KBM-7 (cell line): Measurements from ENCODE around the gene LTO1.

ENCODE experiments used
- DNase-seq: peaks from one replicate; pipeline ENCODE4 v3.0.0-alpha.2; 2015
- in situ Hi-C: fragments of 300-500 bp; cut with MboI; formaldehyde crosslinking; loops from 2 replicates; pipeline ENCODE4 v1.14.3; 2020; ENCODE audit warnings: low sequenced_read_pairs, low pct_unique_long_range_greater_than_20kb, mixed read lengths

Gene LTO1

GRCh38 chr11:69653406-69653960 lies 21.7 kb downstream of the LTO1 start:
- in situ Hi-C loops, result loop anchor here (10.0 to 25.0 kb wide), 2 partner anchors 539 to 1041 kb away; no protein-coding TSS in a partner anchor
- DNase-seq, result no peak

GRCh38 chr11:69652999-69653398 lies 22.2 kb downstream of the LTO1 start:
- no peak for DNase-seq
- in situ Hi-C loops, result loop anchor here (10.0 to 25.0 kb wide), 2 partner anchors 538 to 1041 kb away; no protein-coding TSS in a partner anchor

DNA sequence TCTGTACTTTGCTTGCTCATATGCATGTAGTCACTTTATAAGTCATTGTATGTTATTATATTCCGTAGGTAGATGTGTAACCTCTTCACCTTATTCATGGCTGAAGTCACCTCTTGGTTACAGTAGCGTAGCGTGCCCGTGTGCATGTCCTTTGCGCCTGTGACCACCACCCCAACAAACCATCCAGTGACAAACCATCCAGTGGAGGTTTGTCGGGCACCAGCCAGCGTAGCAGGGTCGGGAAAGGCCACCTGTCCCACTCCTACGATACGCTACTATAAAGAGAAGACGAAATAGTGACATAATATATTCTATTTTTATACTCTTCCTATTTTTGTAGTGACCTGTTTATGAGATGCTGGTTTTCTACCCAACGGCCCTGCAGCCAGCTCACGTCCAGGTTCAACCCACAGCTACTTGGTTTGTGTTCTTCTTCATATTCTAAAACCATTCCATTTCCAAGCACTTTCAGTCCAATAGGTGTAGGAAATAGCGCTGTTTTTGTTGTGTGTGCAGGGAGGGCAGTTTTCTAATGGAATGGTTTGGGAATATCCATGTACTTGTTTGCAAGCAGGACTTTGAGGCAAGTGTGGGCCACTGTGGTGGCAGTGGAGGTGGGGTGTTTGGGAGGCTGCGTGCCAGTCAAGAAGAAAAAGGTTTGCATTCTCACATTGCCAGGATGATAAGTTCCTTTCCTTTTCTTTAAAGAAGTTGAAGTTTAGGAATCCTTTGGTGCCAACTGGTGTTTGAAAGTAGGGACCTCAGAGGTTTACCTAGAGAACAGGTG lies 23.1 kb downstream of the LTO1 start:
- in situ Hi-C loops, result loop anchor here (10.0 to 25.0 kb wide), 2 partner anchors 537 to 1040 kb away; no protein-coding TSS in a partner anchor
- no peak for DNase-seq

DNA sequence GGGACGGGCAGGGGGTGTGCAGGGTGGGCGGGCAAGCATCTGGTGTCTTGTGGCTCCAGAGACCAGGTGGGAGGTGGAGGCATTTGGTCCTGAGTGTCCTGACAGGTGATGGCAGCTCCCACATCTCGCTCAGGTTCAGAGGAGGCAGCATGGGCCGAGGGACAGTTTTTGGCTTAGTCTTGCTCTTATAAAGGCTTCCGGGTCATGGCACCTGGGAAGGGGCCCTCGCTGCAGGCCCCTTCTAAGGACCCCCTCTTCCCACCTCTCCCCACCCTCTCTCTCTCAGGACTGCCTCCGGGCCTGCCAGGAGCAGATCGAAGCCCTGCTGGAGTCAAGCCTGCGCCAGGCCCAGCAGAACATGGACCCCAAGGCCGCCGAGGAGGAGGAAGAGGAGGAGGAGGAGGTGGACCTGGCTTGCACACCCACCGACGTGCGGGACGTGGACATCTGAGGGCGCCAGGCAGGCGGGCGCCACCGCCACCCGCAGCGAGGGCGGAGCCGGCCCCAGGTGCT lies 24.3 kb downstream of the LTO1 start:
- in situ Hi-C loops, result loop anchor here (10.0 to 25.0 kb wide), 2 partner anchors 536 to 1039 kb away; no protein-coding TSS in a partner anchor
- DNase-seq, result no peak

DNA sequence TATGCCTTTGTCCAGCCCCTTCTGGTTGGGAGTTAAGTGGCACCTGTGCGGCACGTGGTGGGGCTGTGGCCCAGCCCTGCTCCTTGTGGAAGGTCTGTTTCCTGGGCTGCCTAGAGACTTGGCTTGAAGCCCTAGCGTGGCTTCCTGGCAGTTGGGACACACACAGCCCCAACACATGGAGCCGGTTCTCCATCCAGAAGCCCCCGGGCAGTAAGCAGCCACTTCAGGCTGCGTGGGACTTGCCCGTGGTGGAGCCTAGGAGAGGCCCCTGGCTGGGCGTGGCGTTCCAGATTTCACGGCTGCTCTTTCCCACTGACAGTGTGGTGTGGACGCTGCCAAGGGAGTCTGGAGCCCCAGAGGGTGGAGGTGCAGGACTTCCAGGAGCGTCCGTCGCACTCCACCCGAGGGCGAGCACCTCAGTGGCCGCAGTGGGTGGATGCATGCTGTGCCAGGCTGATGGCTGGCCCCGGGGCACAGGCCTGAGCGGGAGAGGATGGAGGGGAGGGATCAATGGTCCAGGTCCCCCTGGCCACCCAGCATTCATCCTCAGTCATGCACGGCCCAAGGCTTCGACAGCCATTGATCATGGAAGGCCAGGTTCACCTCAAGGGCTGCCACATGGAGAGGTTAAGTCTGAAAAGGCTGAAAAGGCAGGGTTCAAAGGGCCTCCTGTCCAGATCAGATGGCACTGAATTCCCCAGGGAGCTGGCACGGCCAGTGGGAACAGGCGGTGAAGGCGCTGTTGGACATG lies 24.9 kb downstream of the LTO1 start:
- in situ Hi-C loops, result loop anchor here (10.0 to 25.0 kb wide), 2 partner anchors 535 to 1038 kb away; no protein-coding TSS in a partner anchor
- no peak for DNase-seq

DNA sequence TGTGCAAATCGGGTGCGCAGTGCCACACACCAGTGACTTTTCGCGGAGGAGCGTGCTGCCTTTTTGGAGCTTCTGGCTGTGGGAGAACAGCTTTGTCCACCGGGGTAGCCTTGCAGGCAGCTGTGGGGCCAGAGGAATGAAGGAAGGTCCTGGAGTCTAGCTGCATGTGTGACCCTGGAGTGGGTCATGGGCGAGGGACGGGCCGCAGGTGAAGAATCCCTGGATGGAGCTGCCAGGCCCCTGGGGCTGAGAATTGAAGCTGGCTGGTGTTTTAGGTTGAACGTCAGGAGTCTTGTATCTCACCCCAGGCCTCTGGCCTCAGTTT lies 25.6 kb downstream of the LTO1 start:
- in situ Hi-C loops, result no loop called here
- no peak for DNase-seq

GRCh38 chr11:69648679-69649575 lies 26.2 kb downstream of the LTO1 start:
- in situ Hi-C loops, result no loop called here
- no peak for DNase-seq

DNA sequence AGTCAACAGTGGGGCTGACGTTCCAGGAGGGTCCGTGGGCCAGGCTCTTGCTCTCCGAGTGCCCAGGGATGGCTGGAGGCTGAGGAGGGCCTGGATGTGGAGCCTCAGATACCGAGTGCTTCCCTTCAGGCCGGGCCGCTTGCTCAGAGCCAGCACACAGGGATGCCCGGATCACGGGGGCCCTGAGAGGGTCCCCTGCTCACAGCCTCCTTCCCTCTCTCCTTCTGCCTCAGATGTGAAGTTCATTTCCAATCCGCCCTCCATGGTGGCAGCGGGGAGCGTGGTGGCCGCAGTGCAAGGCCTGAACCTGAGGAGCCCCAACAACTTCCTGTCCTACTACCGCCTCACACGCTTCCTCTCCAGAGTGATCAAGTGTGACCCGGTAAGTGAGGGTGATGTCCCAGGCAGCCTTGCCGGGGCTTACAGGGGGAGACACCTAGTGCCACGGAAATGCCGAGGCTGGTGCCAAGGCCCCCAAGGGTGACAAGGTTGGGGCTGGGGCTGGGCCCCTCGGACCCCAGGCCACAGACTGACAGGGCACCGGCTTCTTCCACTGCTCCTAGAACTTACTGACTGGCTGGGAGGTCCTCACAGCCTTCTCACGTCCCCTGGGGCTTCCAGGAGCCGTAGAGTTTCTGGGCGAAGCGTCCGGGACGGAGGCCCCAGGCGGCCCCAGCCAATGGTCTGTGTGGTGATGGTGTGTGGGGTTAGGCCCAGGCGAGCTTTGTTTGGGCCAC lies 27.2 kb downstream of the LTO1 start:
- DNase-seq, result no peak
- in situ Hi-C loops, result no loop called here

GRCh38 chr11:69647390-69647748 lies 27.8 kb downstream of the LTO1 start:
- DNase-seq, result no peak
- in situ Hi-C loops, result no loop called here

DNA sequence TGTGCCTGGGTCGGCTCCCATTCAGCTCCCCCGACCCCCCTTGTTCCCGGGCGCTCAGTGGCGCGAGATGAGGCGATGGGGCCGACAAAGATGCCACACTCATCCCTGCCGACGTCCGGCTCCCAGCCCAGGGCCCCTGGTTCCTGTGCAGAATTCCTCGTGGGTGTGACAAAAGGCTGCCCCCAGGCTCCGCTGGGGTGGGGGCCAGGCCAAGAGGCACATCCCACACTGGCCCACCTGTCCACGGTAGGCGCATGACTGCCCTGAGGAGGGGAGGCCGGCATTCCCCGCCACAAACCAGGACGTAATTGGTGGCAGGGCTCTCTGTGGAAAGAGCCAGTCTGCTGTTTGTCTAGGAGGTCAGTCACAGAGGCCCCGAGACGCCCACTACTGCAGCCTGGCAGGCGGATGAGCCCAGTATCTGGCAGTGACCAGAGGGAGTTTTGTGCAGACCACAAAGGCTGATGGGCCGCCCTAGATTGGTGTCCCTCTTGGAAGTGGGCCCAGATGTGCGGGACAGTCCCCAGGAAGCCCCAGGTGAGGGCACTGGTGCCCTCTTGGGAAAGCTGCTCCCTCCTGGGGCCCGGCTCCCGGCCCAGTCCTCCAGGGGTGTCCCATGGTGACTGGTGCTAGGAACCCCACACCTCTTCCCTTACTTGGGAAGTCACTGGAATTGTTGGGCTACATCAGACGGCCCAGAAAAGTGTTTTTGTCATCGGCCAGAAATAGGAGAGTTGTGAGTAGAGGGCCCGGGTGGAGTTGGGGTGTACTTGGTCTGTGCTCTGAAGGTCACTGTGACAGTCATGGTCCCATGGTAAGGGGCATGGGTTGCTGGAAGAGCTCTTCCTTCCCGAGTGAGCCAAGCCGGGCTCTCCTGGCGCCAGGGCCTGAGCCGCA lies 28.4 kb downstream of the LTO1 start:
- DNase-seq, result no peak

GRCh38 chr11:69645801-69646492 lies 29.2 kb downstream of the LTO1 start:
- in situ Hi-C loops, result no loop called here
- no peak for DNase-seq

More for the DNA sequence above, 28.4 kb downstream of the LTO1 start:
- in situ Hi-C loops, result no loop called here

- in situ Hi-C loops, result no loop called here
- no peak for DNase-seq
Measured at GRCh38 chr11:69644962-69645675, 30.0 kb downstream of the LTO1 start.

DNA sequence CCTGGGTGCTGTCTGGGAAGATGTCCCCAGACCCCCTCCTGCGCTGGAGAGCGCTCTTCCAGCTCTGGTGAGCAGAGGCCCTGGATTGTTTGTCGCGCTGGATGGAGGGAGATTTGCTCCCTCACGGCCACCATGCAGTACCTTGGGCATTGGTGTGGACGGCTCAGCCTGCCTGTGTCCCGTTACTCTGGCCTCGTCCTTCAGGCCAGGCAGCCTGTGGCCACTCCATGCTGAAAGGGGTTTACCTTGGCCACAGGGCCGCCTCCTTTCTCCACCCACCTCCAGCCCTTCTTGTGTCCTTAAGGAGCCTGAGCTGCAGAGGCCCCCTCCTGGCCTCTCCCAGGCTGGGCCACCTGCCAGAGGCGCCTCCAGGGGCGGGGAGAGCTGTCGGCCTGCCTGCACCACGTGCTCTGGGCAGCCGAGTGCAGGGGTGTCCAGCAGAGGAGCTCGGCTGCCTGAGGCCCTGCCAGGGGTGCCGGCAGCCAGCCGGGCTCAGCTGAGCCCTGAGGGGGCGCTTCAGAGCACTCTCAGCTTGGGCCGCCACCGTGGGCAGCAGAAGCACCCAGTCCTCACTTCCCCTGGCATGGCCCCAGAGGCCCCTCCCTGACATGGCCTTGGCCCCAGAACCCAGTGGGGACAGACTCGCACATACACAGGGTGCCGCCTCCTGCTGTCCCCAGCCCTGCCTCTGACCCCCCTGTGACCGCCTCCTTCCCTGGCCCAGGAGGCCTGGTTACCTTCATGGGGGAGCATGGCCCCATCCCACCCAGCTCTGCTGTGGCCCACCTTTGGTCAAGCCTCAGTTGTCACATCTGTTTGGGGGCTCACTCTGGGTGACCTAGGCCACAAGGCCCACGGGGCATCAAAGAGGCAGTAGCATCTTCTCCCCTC lies 30.8 kb downstream of the LTO1 start:
- DNase-seq, result no peak
- in situ Hi-C loops, result no loop called here

DNA sequence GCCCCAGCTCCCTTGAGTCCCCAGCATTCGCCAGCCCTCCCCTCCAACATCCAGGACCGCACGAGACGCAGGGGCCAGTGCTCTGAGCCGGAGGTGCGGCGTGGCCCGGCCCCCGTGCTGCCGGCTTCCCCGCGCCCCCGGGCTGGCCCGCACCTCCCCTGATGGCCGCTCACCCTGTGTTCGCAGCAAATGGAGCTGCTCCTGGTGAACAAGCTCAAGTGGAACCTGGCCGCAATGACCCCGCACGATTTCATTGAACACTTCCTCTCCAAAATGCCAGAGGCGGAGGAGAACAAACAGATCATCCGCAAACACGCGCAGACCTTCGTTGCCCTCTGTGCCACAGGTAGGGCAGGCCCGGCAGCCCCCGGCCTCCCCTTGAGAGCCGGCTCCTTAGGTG lies 31.5 kb downstream of the LTO1 start:
- in situ Hi-C loops, result no loop called here
- DNase-seq, result no peak

DNA sequence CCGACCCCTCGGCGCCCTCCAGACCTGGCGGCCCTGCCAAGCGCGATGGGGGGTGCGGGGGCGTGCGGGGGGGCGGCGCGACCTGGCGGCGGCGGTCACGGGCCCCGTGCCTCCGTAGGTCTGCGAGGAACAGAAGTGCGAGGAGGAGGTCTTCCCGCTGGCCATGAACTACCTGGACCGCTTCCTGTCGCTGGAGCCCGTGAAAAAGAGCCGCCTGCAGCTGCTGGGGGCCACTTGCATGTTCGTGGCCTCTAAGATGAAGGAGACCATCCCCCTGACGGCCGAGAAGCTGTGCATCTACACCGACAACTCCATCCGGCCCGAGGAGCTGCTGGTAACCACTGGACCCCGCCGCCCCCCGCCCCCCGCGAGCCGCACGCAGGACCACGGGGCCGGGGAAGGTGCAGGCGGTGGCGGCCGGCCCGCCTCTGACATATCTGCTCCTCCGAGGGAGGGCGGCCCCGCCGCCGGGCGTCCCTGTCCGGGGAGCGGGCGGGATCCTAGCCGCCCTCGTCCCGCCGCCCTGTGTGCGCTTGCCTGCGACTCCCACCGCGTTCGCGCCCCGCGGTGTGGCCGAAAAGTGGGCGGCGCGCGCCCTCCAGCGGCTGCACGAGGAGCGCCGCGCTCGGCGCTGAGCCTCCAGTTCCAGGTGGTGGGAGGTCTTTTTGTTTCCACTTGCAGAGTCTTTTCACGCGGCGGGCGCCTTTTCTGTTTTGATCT lies 32.1 kb downstream of the LTO1 start:
- in situ Hi-C loops, result no loop called here
- DNase-seq, result peak; percentile 84
